Measurements from ENCODE around the gene CDK5RAP1. TPM values are rescaled to one million over a fixed set of nuclear protein-coding genes. Genes with fewer than 3 reads are reported as not detected.

CDK5RAP1 gene
- total RNA-seq, 2 experiments from 2014 or later = 32.1 to 49.4 TPM

- Histone ChIP-seq H3K4me3 (ENCODE audit: low read depth, low read length, poor library complexity, severe bottlenecking) (no peak overlapping the region), H3K79me2 (ENCODE audit: insufficient read depth, low read depth, low read length) (no peaks in the 10 kb centered on the region), H3K27ac (ENCODE audit: low read depth, low read length, poor library complexity, severe bottlenecking) (no peak overlapping the region), H3K4me1 (ENCODE audit: insufficient read depth, low read length, poor library complexity, severe bottlenecking) (peaks cover 11% of the 10 kb centered on the region), H3K9me2 (ENCODE audit: insufficient read depth, low read length) (no peaks in the 10 kb centered on the region), H3K36me3 (ENCODE audit: insufficient read depth, low read length) (no peaks in the 10 kb centered on the region), H3K4me2 (ENCODE audit: low read length) (no peak overlapping the region), H4K20me1 (ENCODE audit: insufficient read depth, low read length) (no peaks in the 10 kb centered on the region), H3K9me3 (ENCODE audit: low read length) (no peaks in the 10 kb centered on the region), H2AFZ (ENCODE audit: low read length) (no peak overlapping the region)
- ChIA-PET POLR2A (no interaction called here), CTCF (ENCODE audit: unreplicated experiment) (no interaction called here)
- TF ChIP-seq EZH2phosphoT487 (IDR thresholded peaks at IDR 0.05; ENCODE audit: borderline replicate concordance, low read depth, low read length) (no peak), CTCF (conservative IDR thresholded peaks at IDR 0.05; ENCODE audit: low read length) (no peak)
- intact Hi-C loops (cut with micrococcal nuclease; ENCODE audit: unreplicated experiment) = no loop called here
- DNase-seq (ENCODE audit: low spot score) = no peak
- BruUV-seq (replicated peaks) = no TSS peak
Measured at GRCh38 chr20:33334111-33334510, 67.2 kb downstream of the CDK5RAP1 start.

- Histone ChIP-seq H3K36me3 (ENCODE audit: insufficient read depth, low read length) (no peaks in the 10 kb centered on the region), H4K20me1 (ENCODE audit: insufficient read depth, low read length) (no peaks in the 10 kb centered on the region), H3K4me3 (ENCODE audit: low read depth, low read length, poor library complexity, severe bottlenecking) (no peak overlapping the region), H2AFZ (ENCODE audit: low read length) (no peak overlapping the region), H3K9me3 (ENCODE audit: low read length) (no peaks in the 10 kb centered on the region), H3K4me1 (ENCODE audit: insufficient read depth, low read length, poor library complexity, severe bottlenecking) (peaks cover 11% of the 10 kb centered on the region), H3K4me2 (ENCODE audit: low read length) (no peak overlapping the region), H3K27ac (ENCODE audit: low read depth, low read length, poor library complexity, severe bottlenecking) (no peak overlapping the region), H3K9me2 (ENCODE audit: insufficient read depth, low read length) (no peaks in the 10 kb centered on the region), H3K79me2 (ENCODE audit: insufficient read depth, low read depth, low read length) (no peaks in the 10 kb centered on the region)
- ChIA-PET CTCF (ENCODE audit: unreplicated experiment) (no interaction called here), POLR2A (no interaction called here)
- BruUV-seq (replicated peaks) = no TSS peak
- intact Hi-C loops (cut with micrococcal nuclease; ENCODE audit: unreplicated experiment) = no loop called here
- TF ChIP-seq CTCF (conservative IDR thresholded peaks at IDR 0.05; ENCODE audit: low read length) (no peak), EZH2phosphoT487 (IDR thresholded peaks at IDR 0.05; ENCODE audit: borderline replicate concordance, low read depth, low read length) (no peak)
- DNase-seq (ENCODE audit: low spot score) = no peak
Measured at GRCh38 chr20:33333616-33334015, 67.7 kb downstream of the CDK5RAP1 start.

GRCh38 chr20:33332905-33333456 lies 68.3 kb downstream of the CDK5RAP1 start:
- no TSS peak for BruUV-seq (replicated peaks)
- CTCF ChIA-PET (ENCODE audit: unreplicated experiment) = interaction anchor here (0.6 kb wide), 1 partner anchor 529 kb away, joined by 3 read pairs; no protein-coding TSS in a partner anchor
- H3K4me3 ChIP-seq (ENCODE audit: low read depth, low read length, poor library complexity, severe bottlenecking) = no peak overlapping the region
- no peak overlapping the region for H3K27ac ChIP-seq (ENCODE audit: low read depth, low read length, poor library complexity, severe bottlenecking)
- no peaks in the 10 kb centered on the region for H3K36me3 ChIP-seq (ENCODE audit: insufficient read depth, low read length)
- no peaks in the 10 kb centered on the region for H4K20me1 ChIP-seq (ENCODE audit: insufficient read depth, low read length)
- no peak overlapping the region for H2AFZ ChIP-seq (ENCODE audit: low read length)
- no peaks in the 10 kb centered on the region for H3K9me3 ChIP-seq (ENCODE audit: low read length)
- no peak for DNase-seq (ENCODE audit: low spot score)
- peaks cover 9% of the 10 kb centered on the region for H3K4me1 ChIP-seq (ENCODE audit: insufficient read depth, low read length, poor library complexity, severe bottlenecking)
- intact Hi-C loops (cut with micrococcal nuclease; ENCODE audit: unreplicated experiment) = no loop called here
- no peak overlapping the region for H3K4me2 ChIP-seq (ENCODE audit: low read length)
- no peaks in the 10 kb centered on the region for H3K79me2 ChIP-seq (ENCODE audit: insufficient read depth, low read depth, low read length)
- no peak for TF ChIP-seq EZH2phosphoT487 (IDR thresholded peaks at IDR 0.05; ENCODE audit: borderline replicate concordance, low read depth, low read length)
- TF ChIP-seq CTCF (conservative IDR thresholded peaks at IDR 0.05; ENCODE audit: low read length) = no peak
- H3K9me2 ChIP-seq (ENCODE audit: insufficient read depth, low read length) = no peaks in the 10 kb centered on the region
- POLR2A ChIA-PET = no interaction called here
